Uterus (tissue), 4 donors: Measurements from ENCODE around the gene CEP78. TPM values are rescaled to one million over a fixed set of nuclear protein-coding genes. Genes with fewer than 3 reads are reported as not detected.
"Not testable (repeated sequence)": the region's sequence is repeated elsewhere in the genome, so short reads cannot be mapped to it uniquely, and the experiment has no call there.

ENCODE experiments used
- DNase-seq, 2 donors: peaks; one replicate each; pipeline ENCODE4 v3.0.0-alpha.2; 2019 to 2020
- H3K27ac ChIP-seq, 2 donors: fragments of 200-600 bp; sonication (generic); 1 replicate in 1 of 2; 2 replicates in 1 of 2; pipeline ENCODE4 v1.5.1; 2016 to 2018
- H3K27me3 ChIP-seq, 2 donors: fragments of 200-600 bp; sonication (generic); one replicate each; pipeline ENCODE4 v1.5.1; 2018 to 2019; ENCODE audit warnings: control low read depth in 1 of 2
- H3K36me3 ChIP-seq, 2 donors: fragments of 200-600 bp; sonication (generic); one replicate each; pipeline ENCODE4 v1.5.1; 2019; ENCODE audit warnings: control low read depth in 1 of 2
- H3K4me1 ChIP-seq, 2 donors: fragments of 200-600 bp; sonication (generic); one replicate each; pipeline ENCODE4 v1.5.1; 2018 to 2019; ENCODE audit warnings: control low read depth in 1 of 2
- H3K4me3 ChIP-seq, 2 donors: fragments of 200-600 bp; sonication (generic); 1 replicate in 1 of 2; 2 replicates in 1 of 2; pipeline ENCODE4 v1.5.1; 2018 to 2019; ENCODE audit warnings: mild to moderate bottlenecking in 1 of 2
- H3K9me3 ChIP-seq, 2 donors: fragments of 200-600 bp; sonication (generic); one replicate each; pipeline ENCODE4 v1.5.1; 2019; ENCODE audit warnings: control low read depth in 1 of 2
- CTCF ChIP-seq, 4 experiments: fragments of 200-600 bp in 2 of 4; fragments of 450-650 bp in 2 of 4; sonication (generic) in 2 of 4; IDR thresholded peaks; one replicate each; pipeline ENCODE4 v1.5.1; 2016 to 2019; ENCODE audit warnings: antibody characterized with exemption in 4 of 4, mild to moderate bottlenecking in 2 of 4, moderate library complexity in 1 of 4
- POLR2A ChIP-seq, 2 donors: fragments of 450-650 bp; IDR thresholded peaks; one replicate each; pipeline ENCODE4 v1.6.1; 2016; ENCODE audit warnings: antibody characterized with exemption in 2 of 2, mild to moderate bottlenecking in 1 of 2, moderate library complexity in 1 of 2
- intact Hi-C: fragments of 100-400 bp; cut with DNase I; formaldehyde crosslinking; loops from one replicate; pipeline ENCODE4 v1.15.1; 2023; ENCODE audit warnings: low total_unique reads
- total RNA-seq, 4 donors: library from RNA; depleted of rRNA in 3 of 4; stranded (reverse); fragments of >200 nt in 3 of 4; gene quantifications; one replicate each; pipeline versions ENCODE4 v1.1.0 to v1.2.4, GENCODE V29; 2014 to 2023
- donor health status: DM: yes; HTN: yes; CAD: no.

CEP78 gene
- total RNA-seq, 4 donors from 2014 or later = 8.7 to 59.3 (median 26.7) TPM

- H3K9me3 ChIP-seq = no peaks in the 10 kb centered on the region
- no peak for TF ChIP-seq POLR2A (IDR thresholded peaks at IDR 0.05)
- no peak for TF ChIP-seq CTCF (IDR thresholded peaks at IDR 0.05)
- H3K4me1 ChIP-seq = no peaks in the 10 kb centered on the region
- no peak overlapping the region for H3K4me3 ChIP-seq
- DNase-seq = no peak
- H3K27ac ChIP-seq = no peak overlapping the region
- intact Hi-C loops = no loop called here
- H3K36me3 ChIP-seq = no peaks in the 10 kb centered on the region
- H3K27me3 ChIP-seq = no peaks in the 10 kb centered on the region
These were observed 43.9 kb upstream of the CEP78 start for GRCh38 chr9:78191931-78192330.

- Histone ChIP-seq H3K27ac (no peak overlapping the region), H3K9me3 (no peaks in the 10 kb centered on the region), H3K4me1 (no peaks in the 10 kb centered on the region), H3K36me3 (no peaks in the 10 kb centered on the region), H3K4me3 (no peak overlapping the region), H3K27me3 (no peaks in the 10 kb centered on the region)
- TF ChIP-seq CTCF (IDR thresholded peaks at IDR 0.05) (no peak), POLR2A (IDR thresholded peaks at IDR 0.05) (no peak)
- no peak for DNase-seq
- intact Hi-C loops = no loop called here
These were observed 39.6 kb upstream of the CEP78 start for GRCh38 chr9:78196258-78196657.

GRCh38 chr9:78201158-78201777 is 34.6 kb upstream of the CEP78 start:
- H3K36me3 ChIP-seq, H3K27ac ChIP-seq, H3K9me3 ChIP-seq, H3K27me3 ChIP-seq, DNase-seq, intact Hi-C loops, H3K4me3 ChIP-seq, H3K4me1 ChIP-seq: not testable (repeated sequence)

GRCh38 chr9:78207319-78207718 is 28.6 kb upstream of the CEP78 start:
- Histone ChIP-seq H3K4me3 (no peak overlapping the region), H3K36me3 (no peaks in the 10 kb centered on the region), H3K27me3 (no peaks in the 10 kb centered on the region), H3K9me3 (no peaks in the 10 kb centered on the region), H3K4me1 (no peaks in the 10 kb centered on the region), H3K27ac (no peak overlapping the region)
- intact Hi-C loops = no loop called here
- TF ChIP-seq POLR2A (IDR thresholded peaks at IDR 0.05) (no peak), CTCF (IDR thresholded peaks at IDR 0.05) (no peak)
- no peak for DNase-seq

GRCh38 chr9:78207901-78208300 is 28.0 kb upstream of the CEP78 start:
- TF ChIP-seq POLR2A (IDR thresholded peaks at IDR 0.05) = no peak
- no peak for TF ChIP-seq CTCF (IDR thresholded peaks at IDR 0.05)
- no peak for DNase-seq
- Histone ChIP-seq H3K9me3 (no peaks in the 10 kb centered on the region), H3K27me3 (no peaks in the 10 kb centered on the region), H3K36me3 (no peaks in the 10 kb centered on the region), H3K27ac (no peak overlapping the region), H3K4me1 (no peaks in the 10 kb centered on the region), H3K4me3 (no peak overlapping the region)
- intact Hi-C loops = no loop called here

GRCh38 chr9:78209127-78209526 is 26.7 kb upstream of the CEP78 start:
- H3K4me3 ChIP-seq = no peak overlapping the region
- no peaks in the 10 kb centered on the region for H3K27me3 ChIP-seq
- TF ChIP-seq CTCF (IDR thresholded peaks at IDR 0.05) = no peak
- TF ChIP-seq POLR2A (IDR thresholded peaks at IDR 0.05) = no peak
- H3K36me3 ChIP-seq = no peaks in the 10 kb centered on the region
- H3K27ac ChIP-seq = no peak overlapping the region
- no peak for DNase-seq
- H3K4me1 ChIP-seq = peaks cover 0 to 5% of the 10 kb centered on the region in 2 donors
- no peaks in the 10 kb centered on the region for H3K9me3 ChIP-seq
- intact Hi-C loops = no loop called here
